ENCODE data around the gene UQCC2.

Gene UQCC2

GRCh38 chr6:33744001-33744848 lies 32.7 kb upstream of the UQCC2 start:
- peak; percentile 55 for DNase-seq (ENCODE audit: low read depth)
- peak; percentile 97 for TF ChIP-seq CTCF (conservative IDR thresholded peaks at IDR 0.05; ENCODE audit: low read depth, low read length)
- H3K4me3 ChIP-seq (ENCODE audit: low read length): peak overlapping the region; percentile 16

GRCh38 chr6:33742837-33743236 lies 31.3 kb upstream of the UQCC2 start:
- no peak for DNase-seq (ENCODE audit: low read depth)
- TF ChIP-seq CTCF (conservative IDR thresholded peaks at IDR 0.05; ENCODE audit: low read depth, low read length): no peak
- H3K4me3 ChIP-seq (ENCODE audit: low read length): no peak overlapping the region

- no peak overlapping the region for H3K4me3 ChIP-seq (ENCODE audit: low read length)
- TF ChIP-seq CTCF (conservative IDR thresholded peaks at IDR 0.05; ENCODE audit: low read depth, low read length): no peak
- DNase-seq (ENCODE audit: low read depth): no peak
These were observed 30.6 kb upstream of the UQCC2 start for GRCh38 chr6:33742092-33742491.

- H3K4me3 ChIP-seq (ENCODE audit: low read length): no peak overlapping the region
- no peak for TF ChIP-seq CTCF (conservative IDR thresholded peaks at IDR 0.05; ENCODE audit: low read depth, low read length)
- no peak for DNase-seq (ENCODE audit: low read depth)
These were observed 29.3 kb upstream of the UQCC2 start for GRCh38 chr6:33740794-33741193.

GRCh38 chr6:33740204-33740608 lies 28.7 kb upstream of the UQCC2 start:
- no peak for TF ChIP-seq CTCF (conservative IDR thresholded peaks at IDR 0.05; ENCODE audit: low read depth, low read length)
- H3K4me3 ChIP-seq (ENCODE audit: low read length): no peak overlapping the region
- DNase-seq (ENCODE audit: low read depth): no peak

GRCh38 chr6:33739571-33739970 lies 28.1 kb upstream of the UQCC2 start:
- no peak for DNase-seq (ENCODE audit: low read depth)
- TF ChIP-seq CTCF (conservative IDR thresholded peaks at IDR 0.05; ENCODE audit: low read depth, low read length): no peak
- H3K4me3 ChIP-seq (ENCODE audit: low read length): no peak overlapping the region

GRCh38 chr6:33738879-33739278 lies 27.4 kb upstream of the UQCC2 start:
- H3K4me3 ChIP-seq (ENCODE audit: low read length): no peak overlapping the region
- no peak for DNase-seq (ENCODE audit: low read depth)
- TF ChIP-seq CTCF (conservative IDR thresholded peaks at IDR 0.05; ENCODE audit: low read depth, low read length): no peak

Measured in retinal pigment epithelial cell (primary cell).